ENCODE data around the gene PDE6H. TPM values are rescaled to one million over a fixed set of nuclear protein-coding genes. Genes with fewer than 3 reads are reported as not detected.

Gene PDE6H
- total and polyA plus RNA-seq, 2 experiments from 2014 or later, result not detected

- H3K9me3 ChIP-seq (ENCODE audit: low read depth), result no peaks in the 10 kb centered on the region
- H3K4me3 ChIP-seq, result no peak overlapping the region
- no peak for DNase-seq (ENCODE audit: low read depth in 1 of 2, low spot score in 1 of 2)
- H3K27ac ChIP-seq, result no peak overlapping the region
- TF ChIP-seq CTCF (IDR thresholded peaks at IDR 0.05; ENCODE audit: low read depth, low read length), result no peak
- H3K36me3 ChIP-seq, result no peaks in the 10 kb centered on the region
- H3K27me3 ChIP-seq, result no peaks in the 10 kb centered on the region
- no peaks in the 10 kb centered on the region for H3K4me1 ChIP-seq (ENCODE audit: low read depth)
Measured at GRCh38 chr12:14956024-14956891, 16.6 kb upstream of the PDE6H start.

- H3K4me1 ChIP-seq (ENCODE audit: low read depth), result no peaks in the 10 kb centered on the region
- no peaks in the 10 kb centered on the region for H3K9me3 ChIP-seq (ENCODE audit: low read depth)
- H3K27ac ChIP-seq, result no peak overlapping the region
- DNase-seq (ENCODE audit: low read depth in 1 of 2, low spot score in 1 of 2), result no peak
- no peaks in the 10 kb centered on the region for H3K27me3 ChIP-seq
- no peak for TF ChIP-seq CTCF (IDR thresholded peaks at IDR 0.05; ENCODE audit: low read depth, low read length)
- H3K36me3 ChIP-seq, result no peaks in the 10 kb centered on the region
- H3K4me3 ChIP-seq, result no peak overlapping the region
Measured at GRCh38 chr12:14956905-14957304, 15.9 kb upstream of the PDE6H start.

- H3K9me3 ChIP-seq (ENCODE audit: low read depth), result no peaks in the 10 kb centered on the region
- no peak overlapping the region for H3K4me3 ChIP-seq
- no peaks in the 10 kb centered on the region for H3K36me3 ChIP-seq
- no peak overlapping the region for H3K27ac ChIP-seq
- no peak for DNase-seq (ENCODE audit: low read depth in 1 of 2, low spot score in 1 of 2)
- H3K27me3 ChIP-seq, result no peaks in the 10 kb centered on the region
- H3K4me1 ChIP-seq (ENCODE audit: low read depth), result no peaks in the 10 kb centered on the region
- TF ChIP-seq CTCF (IDR thresholded peaks at IDR 0.05; ENCODE audit: low read depth, low read length), result no peak
Measured at GRCh38 chr12:14957551-14958168, 15.2 kb upstream of the PDE6H start.

- H3K4me1 ChIP-seq (ENCODE audit: low read depth), result no peaks in the 10 kb centered on the region
- no peaks in the 10 kb centered on the region for H3K9me3 ChIP-seq (ENCODE audit: low read depth)
- no peaks in the 10 kb centered on the region for H3K36me3 ChIP-seq
- no peaks in the 10 kb centered on the region for H3K27me3 ChIP-seq
- DNase-seq (ENCODE audit: low read depth in 1 of 2, low spot score in 1 of 2), result no peak
- no peak for TF ChIP-seq CTCF (IDR thresholded peaks at IDR 0.05; ENCODE audit: low read depth, low read length)
- no peak overlapping the region for H3K4me3 ChIP-seq
- no peak overlapping the region for H3K27ac ChIP-seq
Measured at GRCh38 chr12:14958361-14959125, 14.3 kb upstream of the PDE6H start.

GRCh38 chr12:14959126-14959440 lies 13.8 kb upstream of the PDE6H start:
- TF ChIP-seq CTCF (IDR thresholded peaks at IDR 0.05; ENCODE audit: low read depth, low read length), result no peak
- Histone ChIP-seq H3K27me3 (no peaks in the 10 kb centered on the region), H3K4me3 (no peak overlapping the region), H3K9me3 (ENCODE audit: low read depth) (no peaks in the 10 kb centered on the region), H3K27ac (no peak overlapping the region), H3K36me3 (no peaks in the 10 kb centered on the region), H3K4me1 (ENCODE audit: low read depth) (no peaks in the 10 kb centered on the region)
- DNase-seq (ENCODE audit: low read depth in 1 of 2, low spot score in 1 of 2), result no peak

Data from cardiac muscle cell (in vitro differentiated cells and primary cell).